Neuronal stem cell (in vitro differentiated cells): ENCODE measurements around the gene GLG1.
A peak's percentile ranks its signal among the peaks of the same experiment; 100 is the strongest.
"Not testable (repeated sequence)": the region's sequence is repeated elsewhere in the genome, so short reads cannot be mapped to it uniquely, and the experiment has no call there.

ENCODE experiments used
- DNase-seq: peaks from one replicate; pipeline ENCODE4 v3.0.0-alpha.2; 2013; ENCODE audit warnings: low spot score
- H2AFZ ChIP-seq: one replicate; pipeline ENCODE4 v1.6.1; 2013; ENCODE audit warnings: mild to moderate bottlenecking, low read length, inconsistent platforms
- H2AK5ac ChIP-seq: 2 replicates; pipeline ENCODE4 v1.6.1; 2013; ENCODE audit warnings: low read depth, mild to moderate bottlenecking, inconsistent platforms, low read length, moderate library complexity, mixed read lengths
- H2BK120ac ChIP-seq: 2 replicates; pipeline ENCODE4 v1.6.1; 2013; ENCODE audit warnings: low read depth, mild to moderate bottlenecking, inconsistent platforms, low read length, moderate library complexity, mixed read lengths
- H2BK12ac ChIP-seq: one replicate; pipeline ENCODE4 v1.6.1; 2013; ENCODE audit warnings: low read length, inconsistent platforms
- H2BK15ac ChIP-seq: 2 replicates; pipeline ENCODE4 v1.6.1; 2013; ENCODE audit warnings: mild to moderate bottlenecking, low read length, inconsistent platforms, mixed read lengths
- H2BK5ac ChIP-seq: one replicate; pipeline ENCODE4 v1.6.1; 2013; ENCODE audit warnings: inconsistent platforms, mild to moderate bottlenecking, low read length, moderate library complexity
- H3K14ac ChIP-seq: one replicate; pipeline ENCODE4 v1.6.1; 2013; ENCODE audit warnings: low read length, inconsistent platforms
- H3K18ac ChIP-seq: 2 replicates; pipeline ENCODE4 v1.6.1; 2013; ENCODE audit warnings: low read length, inconsistent platforms
- H3K23ac ChIP-seq: 2 replicates; pipeline ENCODE4 v1.6.1; 2013; ENCODE audit warnings: low read depth, mild to moderate bottlenecking, mixed read lengths, low read length, inconsistent platforms; ENCODE audit not compliant: poor library complexity
- H3K27ac ChIP-seq: replicated peaks from 3 replicates; pipeline ENCODE4 v1.5.1; 2013; ENCODE audit warnings: low read length, inconsistent platforms
- H3K27me3 ChIP-seq, 3 experiments: 2 replicates each; pipeline ENCODE4 v1.6.1; 2013; ENCODE audit warnings: low read length in 3 of 3, mild to moderate bottlenecking in 2 of 3, inconsistent platforms in 1 of 3, low read depth in 1 of 3, mixed read lengths in 1 of 3, moderate library complexity in 1 of 3; ENCODE audit not compliant: control insufficient read depth in 3 of 3, insufficient read depth in 3 of 3
- H3K36me3 ChIP-seq, 2 donors: replicated peaks in 1 of 2; 2 replicates each; pipeline ENCODE4 v1.6.1; 2013; ENCODE audit warnings: low read length in 2 of 2; ENCODE audit not compliant: control insufficient read depth in 2 of 2, insufficient read depth in 2 of 2
- H3K4ac ChIP-seq: 2 replicates; pipeline ENCODE4 v1.6.1; 2013; ENCODE audit warnings: inconsistent platforms, mild to moderate bottlenecking, low read length, moderate library complexity
- H3K4me1 ChIP-seq, 2 donors: 1 replicate in 1 of 2; 2 replicates in 1 of 2; pipeline ENCODE4 v1.6.1; 2013; ENCODE audit warnings: low read length in 2 of 2, low read depth in 1 of 2; ENCODE audit not compliant: control insufficient read depth in 2 of 2, insufficient read depth in 1 of 2
- H3K4me2 ChIP-seq: one replicate; pipeline ENCODE4 v1.6.1; 2013; ENCODE audit warnings: mild to moderate bottlenecking, low read length, inconsistent platforms; ENCODE audit not compliant: insufficient read depth, poor library complexity, severe bottlenecking
- H3K4me3 ChIP-seq, 2 donors: 2 replicates each; pipeline ENCODE4 v1.5.1; 2013; ENCODE audit warnings: low read length in 2 of 2, mild to moderate bottlenecking in 2 of 2, inconsistent platforms in 1 of 2, moderate library complexity in 1 of 2
- H3K79me1 ChIP-seq: one replicate; pipeline ENCODE4 v1.6.1; 2013; ENCODE audit warnings: low read depth, mild to moderate bottlenecking, inconsistent platforms, low read length, moderate library complexity
- H3K9ac ChIP-seq: one replicate; pipeline ENCODE4 v1.6.1; 2013; ENCODE audit warnings: mild to moderate bottlenecking, low read depth, low read length, inconsistent platforms; ENCODE audit not compliant: poor library complexity
- H3K9me3 ChIP-seq, 2 donors: replicated peaks in 1 of 2; 2 replicates each; pipeline versions ENCODE3 to v1.6.1; 2013; ENCODE audit warnings: low read length in 2 of 2, mild to moderate bottlenecking in 2 of 2, inconsistent platforms in 1 of 2, low read depth in 1 of 2, mixed read lengths in 1 of 2, moderate library complexity in 1 of 2; ENCODE audit not compliant: control insufficient read depth in 2 of 2, insufficient read depth in 1 of 2
- H4K8ac ChIP-seq: one replicate; pipeline ENCODE4 v1.6.1; 2013; ENCODE audit warnings: low read depth, mild to moderate bottlenecking, inconsistent platforms, low read length, moderate library complexity
- H4K91ac ChIP-seq: one replicate; pipeline ENCODE4 v1.6.1; 2013; ENCODE audit warnings: low read length, low read depth, mild to moderate bottlenecking, inconsistent platforms; ENCODE audit not compliant: poor library complexity
- WGBS, 2 donors: extraction: QIAGEN DNeasy Blood & Tissue Kit; methylation state at CpG; one replicate each; pipeline ENCODE4 v1.1.7; 2013; ENCODE audit warnings: missing lambda C conversion rate in 2 of 2, mixed read lengths in 1 of 2; ENCODE audit not compliant: insufficient read length in 2 of 2, insufficient replicate concordance in 1 of 2; ENCODE audit errors: extremely low coverage in 2 of 2; 5-methylcytosine and 5-hydroxymethylcytosine counted together

GLG1 gene

GRCh38 chr16:74410981-74411380 is 195.9 kb downstream of the GLG1 start:
- H3K79me1 ChIP-seq, H2AFZ ChIP-seq, H4K91ac ChIP-seq, H3K14ac ChIP-seq, H2AK5ac ChIP-seq, DNase-seq, H3K36me3 ChIP-seq, H3K18ac ChIP-seq, H3K27me3 ChIP-seq, H3K9me3 ChIP-seq, H2BK120ac ChIP-seq, H3K23ac ChIP-seq, H2BK12ac ChIP-seq, H3K4me3 ChIP-seq, H4K8ac ChIP-seq, H2BK5ac ChIP-seq, H2BK15ac ChIP-seq, H3K4me2 ChIP-seq, H3K4me1 ChIP-seq, H3K27ac ChIP-seq, H3K9ac ChIP-seq, H3K4ac ChIP-seq: not testable (repeated sequence)
- no CpG with 5 or more reads among the region's 9 CpGs for WGBS, 2 donors

DNA sequence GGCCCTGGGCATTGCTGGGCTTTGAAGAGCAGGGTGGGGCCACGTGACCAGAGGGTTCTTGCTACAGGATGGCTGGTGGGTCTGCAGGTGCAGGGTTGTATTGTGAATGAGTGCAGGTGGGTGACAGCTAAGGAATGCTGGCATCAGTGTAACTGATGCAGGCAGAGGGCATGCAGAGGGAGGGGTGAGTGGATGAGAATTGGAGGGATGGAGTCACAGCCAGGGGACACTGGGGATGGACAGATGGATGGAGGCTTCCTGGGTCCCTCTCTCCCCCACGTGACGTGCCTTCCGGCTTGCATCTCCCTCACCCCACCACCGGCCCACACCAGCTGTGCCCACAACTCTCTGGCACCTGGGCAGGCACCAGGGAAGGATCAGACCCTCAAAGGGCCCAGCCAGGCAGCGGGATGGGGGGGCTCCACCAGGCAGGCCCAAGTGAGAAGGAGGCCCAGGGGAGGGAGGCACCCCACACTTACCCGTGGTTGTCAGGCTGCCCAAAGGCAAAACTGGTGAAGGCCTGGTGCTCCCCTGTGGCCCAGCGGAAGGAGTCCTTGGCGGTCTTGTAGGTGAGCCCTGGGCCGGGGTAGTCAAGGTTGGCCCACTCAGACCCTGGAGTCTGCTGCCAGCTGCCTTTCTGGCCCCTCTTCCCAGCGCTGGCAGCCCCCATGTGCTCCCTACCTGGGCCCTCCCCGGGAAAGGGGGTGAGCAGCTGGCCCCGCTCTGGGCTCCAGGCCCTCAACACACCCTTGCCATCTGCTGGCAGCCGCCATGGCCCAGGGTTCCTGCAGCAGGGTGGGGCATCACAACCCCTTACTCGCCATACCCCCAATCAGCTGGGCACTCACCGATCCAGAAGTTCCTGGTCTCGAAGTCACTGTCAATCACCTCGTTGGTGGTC is 196.6 kb downstream of the GLG1 start:
- H3K4me1 ChIP-seq, H4K8ac ChIP-seq, H3K9me3 ChIP-seq, H2BK15ac ChIP-seq, H3K27me3 ChIP-seq, H2AFZ ChIP-seq, H3K14ac ChIP-seq, H3K36me3 ChIP-seq, H4K91ac ChIP-seq, H3K18ac ChIP-seq, H2BK12ac ChIP-seq, H3K4me3 ChIP-seq, H3K4ac ChIP-seq, H3K9ac ChIP-seq, H3K27ac ChIP-seq, H2AK5ac ChIP-seq, DNase-seq, H3K79me1 ChIP-seq, H2BK5ac ChIP-seq, H2BK120ac ChIP-seq, H3K23ac ChIP-seq, H3K4me2 ChIP-seq: not testable (repeated sequence)
- no CpG with 5 or more reads among the region's 18 CpGs for WGBS, 2 donors

DNA sequence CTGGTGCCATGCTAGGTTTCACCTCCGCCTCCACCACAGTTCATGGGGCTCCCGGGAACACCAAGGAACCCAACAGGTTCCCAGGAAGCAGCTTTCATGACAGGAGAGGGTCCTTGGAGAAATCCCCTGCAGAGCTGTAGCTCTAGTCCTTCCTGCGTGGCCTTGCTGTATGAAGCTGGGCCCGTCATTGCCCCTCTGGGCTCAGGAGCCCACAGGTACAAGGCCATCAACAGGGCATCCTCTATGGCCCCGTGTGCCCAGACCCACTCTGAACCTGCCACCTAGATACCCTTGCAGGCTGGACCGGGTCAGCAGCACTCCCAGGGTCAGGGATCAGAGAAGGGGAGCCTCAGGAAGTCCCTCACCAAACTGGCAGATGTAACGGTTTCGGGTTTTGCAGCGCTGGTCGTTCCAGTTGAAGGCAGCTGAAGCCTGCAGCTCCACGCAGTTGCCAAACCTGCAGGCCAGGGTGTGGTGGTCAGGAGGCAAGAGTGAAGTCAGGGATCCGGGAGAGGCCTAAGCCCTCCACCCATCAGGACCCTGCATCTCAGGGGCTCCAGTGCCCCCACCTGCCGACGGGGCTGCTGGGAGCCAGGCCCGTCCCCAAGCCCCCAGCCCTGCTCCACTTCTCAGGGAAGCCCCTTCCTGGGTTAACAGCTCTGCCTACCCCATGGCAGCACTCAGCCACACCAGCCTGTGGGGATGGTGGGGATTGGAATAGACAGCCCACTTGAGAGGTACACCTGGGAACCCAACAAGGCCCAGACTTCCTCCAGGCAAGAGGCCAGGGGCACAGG is 197.5 kb downstream of the GLG1 start:
- not testable (repeated sequence) for H3K4me2 ChIP-seq, H4K8ac ChIP-seq, H2AK5ac ChIP-seq, H3K14ac ChIP-seq, H3K4me1 ChIP-seq, H3K79me1 ChIP-seq, H3K23ac ChIP-seq, H3K4me3 ChIP-seq, H2BK12ac ChIP-seq, H2AFZ ChIP-seq, H2BK15ac ChIP-seq, H3K9ac ChIP-seq, H3K27me3 ChIP-seq, DNase-seq, H3K18ac ChIP-seq, H4K91ac ChIP-seq, H2BK5ac ChIP-seq, H3K27ac ChIP-seq, H3K4ac ChIP-seq, H2BK120ac ChIP-seq, H3K9me3 ChIP-seq, H3K36me3 ChIP-seq
- WGBS, 2 donors = no CpG with 5 or more reads among the region's 15 CpGs

GRCh38 chr16:74407362-74407705 is 199.6 kb downstream of the GLG1 start:
- H2BK12ac ChIP-seq, H2AFZ ChIP-seq, H2BK120ac ChIP-seq, H3K9ac ChIP-seq, H4K91ac ChIP-seq, H3K4me1 ChIP-seq, H4K8ac ChIP-seq, H2BK15ac ChIP-seq, H3K4ac ChIP-seq, H3K27ac ChIP-seq, H3K27me3 ChIP-seq, H3K79me1 ChIP-seq, DNase-seq, H3K14ac ChIP-seq, H3K9me3 ChIP-seq, H2BK5ac ChIP-seq, H2AK5ac ChIP-seq, H3K23ac ChIP-seq, H3K36me3 ChIP-seq: not testable (repeated sequence)
- Histone ChIP-seq H3K4me3 (peak overlapping the region in 1 of 2 donors; percentile 70), H3K4me2 (peak overlapping the region; percentile 49), H3K18ac (peak overlapping the region; percentile 89)
- WGBS, 2 donors = no CpG with 5 or more reads among the region's 23 CpGs
